ENCODE data around the gene NPHS2.

NPHS2 gene

DNA sequence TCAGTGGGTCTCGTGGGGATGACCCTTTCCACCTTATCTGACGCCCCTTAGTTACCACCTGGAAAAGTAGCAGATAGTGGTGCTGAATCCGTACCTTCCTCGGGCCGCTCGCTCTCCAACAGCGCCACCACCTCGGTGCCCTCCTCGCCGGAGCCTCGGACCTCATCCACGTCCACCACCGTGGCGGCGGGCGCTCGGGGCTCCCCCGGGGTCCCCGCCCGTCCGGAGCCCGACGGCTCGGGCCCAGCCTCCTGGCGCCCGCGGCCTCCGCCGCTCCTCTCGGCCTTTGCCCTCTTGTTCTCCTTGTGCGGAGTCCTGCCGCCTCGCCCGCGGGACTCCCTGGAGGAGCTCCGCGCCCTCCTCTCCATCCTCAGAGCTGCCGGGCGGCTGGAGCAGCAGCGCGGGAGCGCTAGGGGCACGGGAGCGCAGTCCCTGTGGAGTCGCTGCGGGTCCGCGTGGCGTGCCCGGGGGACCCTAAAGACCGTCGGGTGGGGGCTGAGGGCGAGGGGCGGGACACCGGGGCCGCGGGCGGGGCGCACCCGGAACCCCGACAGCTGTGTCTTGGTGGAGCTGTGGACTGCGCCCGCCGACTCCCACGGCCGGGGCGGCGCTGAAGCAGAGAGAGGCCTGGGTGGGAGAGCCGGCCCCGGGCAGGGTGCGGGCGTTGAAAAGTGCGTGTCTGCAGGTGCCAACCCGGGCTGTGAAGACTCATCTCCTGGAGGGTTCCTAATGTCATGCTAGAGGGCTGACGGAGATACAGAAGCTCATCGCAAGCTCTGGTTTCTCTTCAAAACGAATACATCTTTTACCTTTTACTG lies at the start of gene NPHS2:
Gene NPHS2, minus strand, starts transcription at position 452 of the 818 bp plus-strand sequence. Its CDS starts 84 bp downstream, at position 368.
- no peak for DNase-seq (ENCODE audit: low read depth in 2 of 2)

DNA sequence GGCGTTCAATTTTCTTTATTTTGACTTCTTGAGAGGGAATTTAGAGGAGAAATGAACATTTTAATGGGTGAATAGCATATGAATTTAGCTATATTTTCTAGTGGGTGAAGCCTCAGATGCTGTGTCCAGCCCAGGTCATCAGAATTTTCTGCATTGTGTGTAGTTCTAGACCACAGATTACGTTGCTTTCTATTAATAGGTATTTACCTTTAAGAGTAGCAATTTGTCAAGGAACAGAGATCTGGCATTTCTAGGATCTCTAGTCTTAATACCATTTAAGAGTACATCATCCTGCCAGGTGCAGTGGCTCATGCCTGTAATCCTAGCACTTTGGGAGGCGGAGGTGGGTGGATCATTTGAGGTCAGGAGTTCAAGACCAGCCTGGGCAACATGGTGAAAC lies 36.6 kb upstream of the NPHS2 start:
- DNase-seq (ENCODE audit: low read depth in 2 of 2), result no peak

DNA sequence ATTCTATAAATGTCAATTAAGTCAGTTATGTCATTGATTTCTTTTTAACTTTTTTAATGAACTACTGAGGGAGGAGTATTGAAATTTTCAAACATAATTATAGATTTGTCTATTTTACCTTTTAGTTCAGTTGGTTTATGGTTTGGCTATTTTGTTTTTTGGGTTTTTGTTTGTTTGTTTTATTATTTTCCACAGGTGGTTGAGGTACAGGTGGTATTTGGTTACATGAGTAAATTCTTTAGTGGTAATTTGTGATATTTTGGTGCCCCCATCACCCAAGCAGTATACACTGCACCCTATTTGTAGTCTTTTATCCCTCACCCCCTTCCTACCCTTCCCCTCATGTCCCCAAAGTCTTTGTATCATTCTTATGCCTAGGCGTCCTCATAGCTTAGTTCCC lies 25.3 kb upstream of the NPHS2 start:
- DNase-seq (ENCODE audit: low read depth in 2 of 2), result no peak

DNA sequence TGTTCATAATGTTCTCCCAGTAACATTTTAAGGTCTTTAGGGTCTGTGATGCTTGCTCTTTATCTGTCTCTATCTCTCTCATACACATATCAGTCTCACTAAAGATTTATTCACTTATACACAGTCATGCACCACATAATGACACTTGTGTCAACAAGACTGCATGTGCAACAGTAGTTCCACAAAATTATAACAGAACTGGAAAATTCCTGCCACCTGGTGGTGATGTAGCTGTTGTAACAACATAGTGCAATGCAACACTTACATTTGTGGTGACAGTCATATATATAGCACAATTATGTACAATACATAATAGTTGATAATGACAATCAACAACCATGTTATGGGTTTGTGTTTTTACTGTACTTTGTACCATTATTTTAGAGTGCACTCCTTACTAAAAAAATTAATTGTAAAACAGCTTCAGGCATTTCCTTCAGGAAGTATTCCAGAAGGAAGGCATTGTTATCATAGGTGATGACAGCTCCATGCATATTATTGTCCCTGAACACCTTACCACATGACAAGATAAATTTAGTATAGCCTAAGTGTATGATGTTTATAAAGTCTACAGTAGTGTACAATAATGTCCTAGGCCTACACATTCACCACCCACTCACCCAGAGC lies 24.0 kb upstream of the NPHS2 start:
- DNase-seq (ENCODE audit: low read depth in 2 of 2), result no peak

DNA sequence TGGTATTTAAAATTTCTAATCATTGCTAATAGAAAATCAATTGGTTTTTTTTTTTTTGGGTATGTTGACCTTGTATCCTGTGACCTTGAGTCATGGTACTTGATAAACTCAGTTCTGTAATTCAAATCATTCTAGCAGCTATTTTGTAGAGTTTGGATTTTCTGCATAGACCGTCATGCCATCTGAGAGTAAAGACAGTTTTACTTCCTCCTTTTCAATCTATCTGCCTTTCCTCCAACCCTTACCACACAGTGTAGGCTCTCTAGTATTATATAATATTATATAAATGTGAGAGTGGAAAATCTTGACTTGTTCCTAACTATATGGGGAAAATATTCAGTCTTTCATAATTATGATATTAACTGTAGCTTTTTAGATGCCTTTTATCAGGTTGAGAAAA lies 22.9 kb upstream of the NPHS2 start:
- no peak for DNase-seq (ENCODE audit: low read depth in 2 of 2)

DNA sequence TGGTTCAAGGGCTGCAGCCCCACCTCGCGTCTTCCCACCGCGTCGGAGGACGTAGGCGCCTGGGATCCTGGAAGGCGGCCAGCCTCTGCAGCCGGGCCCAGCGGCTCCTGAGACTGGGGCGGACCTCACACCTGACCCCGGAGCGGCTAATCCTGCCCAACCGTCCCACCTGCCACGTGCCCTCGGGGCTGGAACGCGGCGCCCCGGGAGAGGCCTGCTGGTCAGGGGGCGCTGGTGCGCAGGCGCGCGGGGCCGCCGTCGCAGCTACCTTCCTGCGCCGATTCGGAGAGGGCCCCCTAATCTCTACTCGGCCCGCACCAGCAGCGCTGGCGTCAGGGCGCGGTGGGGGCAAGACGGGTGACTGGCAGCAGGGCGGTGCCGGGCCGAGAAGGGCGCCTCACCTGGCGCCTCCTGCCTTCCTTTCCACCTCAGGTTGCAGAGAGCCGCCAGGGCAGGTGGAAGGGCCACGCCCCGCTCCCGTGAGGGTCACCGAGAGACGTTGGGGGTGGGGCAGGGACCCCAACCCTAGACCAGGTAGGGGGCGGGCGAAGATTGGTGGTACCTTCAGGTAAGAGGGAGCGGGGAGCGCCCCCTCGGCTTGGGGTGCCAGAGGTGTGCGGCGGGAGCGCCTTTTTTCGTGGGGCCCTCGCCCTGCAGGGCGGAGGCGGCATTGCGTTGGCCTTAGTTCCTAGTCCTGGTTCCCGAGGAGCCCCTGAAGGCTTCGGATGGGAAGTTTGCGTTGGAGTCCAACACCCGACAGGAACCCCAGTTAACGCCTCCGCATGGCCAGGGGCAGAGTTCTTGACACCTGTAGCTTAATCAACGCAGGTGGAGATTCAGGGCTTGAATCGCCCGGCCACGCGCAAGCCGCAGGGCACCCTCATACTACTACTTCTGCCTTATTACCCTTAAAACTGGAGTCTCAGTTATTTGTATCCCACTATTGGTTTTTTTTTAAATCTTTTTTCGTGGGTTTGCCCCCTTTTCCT lies 16.1 kb upstream of the NPHS2 start, which contains the start of gene TDRD5:
Gene TDRD5, plus strand, starts transcription at position 241 of the 989 bp plus-strand sequence. CDS start 784 bp downstream, outside the sequence.
- no peak for DNase-seq (ENCODE audit: low read depth in 2 of 2)

DNA sequence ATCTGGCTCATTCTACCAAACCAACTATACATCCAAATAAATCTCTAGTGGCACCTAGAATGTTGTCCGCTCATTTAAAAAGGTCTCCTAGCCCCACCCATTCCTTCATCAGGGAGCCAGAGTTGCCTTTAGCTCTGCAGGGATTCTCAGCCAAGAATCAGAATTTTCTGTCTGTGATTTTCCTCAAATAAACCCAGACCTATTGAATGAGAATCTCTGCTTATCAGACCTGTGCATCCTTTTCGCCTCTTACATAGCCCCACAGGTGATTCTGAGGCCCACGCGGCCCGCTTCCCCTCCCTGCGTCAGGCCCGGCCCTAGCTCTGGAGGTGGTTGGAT lies 15.5 kb upstream of the NPHS2 start:
- DNase-seq (ENCODE audit: low read depth in 2 of 2), result no peak

DNA sequence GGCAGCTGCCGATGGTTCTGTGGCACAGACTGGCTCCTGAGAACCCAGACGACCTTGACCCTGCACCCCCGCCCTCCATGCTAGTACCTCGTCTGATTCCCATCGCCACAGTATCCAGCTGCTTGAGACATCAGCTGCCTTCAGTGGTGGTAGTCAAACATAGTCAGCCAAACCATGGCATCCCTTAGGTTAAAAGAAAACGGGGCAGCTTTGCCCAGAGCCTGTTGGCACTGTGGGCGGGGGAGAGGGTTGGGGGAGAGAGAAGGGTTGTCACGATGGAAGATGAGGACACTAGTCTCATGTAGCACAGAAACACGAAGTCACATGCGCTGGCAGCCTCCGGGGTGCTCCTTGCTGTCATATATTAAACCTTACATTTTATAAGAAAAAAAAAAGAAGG lies 14.9 kb upstream of the NPHS2 start:
- DNase-seq (ENCODE audit: low read depth in 2 of 2), result no peak

DNA sequence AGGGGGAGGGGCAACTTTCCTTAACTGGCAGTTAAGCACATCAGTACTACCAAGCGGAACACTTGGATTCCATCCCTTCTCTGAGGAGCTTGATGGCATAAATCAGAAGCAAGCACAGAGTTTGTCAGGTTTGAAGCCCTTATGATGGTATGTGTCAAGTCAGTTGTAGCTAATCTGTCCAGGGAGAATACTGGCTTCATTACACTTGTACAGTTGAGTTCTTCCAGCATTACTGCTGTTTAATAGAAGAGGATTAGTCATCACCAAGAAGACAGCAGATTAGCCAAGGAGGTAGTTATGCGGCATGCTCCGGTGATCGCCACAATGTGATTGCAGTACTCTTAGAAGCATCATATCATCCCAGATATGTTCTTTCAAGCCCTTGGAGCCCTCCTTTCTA lies 13.8 kb upstream of the NPHS2 start:
- DNase-seq (ENCODE audit: low read depth in 2 of 2), result no peak

DNA sequence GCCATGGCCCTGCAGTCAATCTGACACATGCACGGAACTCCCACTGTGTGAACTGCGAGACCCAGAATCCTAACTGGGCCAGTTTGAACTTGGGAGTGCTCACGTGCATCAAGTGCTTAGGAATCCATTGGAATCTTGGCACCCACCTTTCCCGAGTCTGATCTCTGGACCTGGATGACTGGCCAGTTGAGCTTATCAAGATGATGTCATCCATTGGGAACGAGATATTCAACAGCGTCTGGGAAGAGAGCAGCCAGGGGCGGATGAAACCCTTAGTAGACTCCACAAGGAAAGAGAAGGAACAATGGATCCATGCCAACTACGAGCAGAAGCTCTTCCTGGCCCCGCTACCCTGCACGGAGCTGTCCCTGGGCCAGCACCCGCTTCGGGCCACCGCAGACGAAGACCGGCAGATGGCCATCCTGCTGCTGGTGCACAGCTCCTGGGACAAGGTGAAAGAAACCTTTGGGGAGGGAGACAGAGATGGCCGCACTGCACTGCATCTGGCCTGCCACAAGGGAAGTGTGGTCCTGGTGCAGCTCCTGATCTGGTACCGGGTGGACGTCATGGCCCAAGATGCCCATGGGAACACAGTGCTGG lies 12.8 kb upstream of the NPHS2 start:
- no peak for DNase-seq (ENCODE audit: low read depth in 2 of 2)

DNA sequence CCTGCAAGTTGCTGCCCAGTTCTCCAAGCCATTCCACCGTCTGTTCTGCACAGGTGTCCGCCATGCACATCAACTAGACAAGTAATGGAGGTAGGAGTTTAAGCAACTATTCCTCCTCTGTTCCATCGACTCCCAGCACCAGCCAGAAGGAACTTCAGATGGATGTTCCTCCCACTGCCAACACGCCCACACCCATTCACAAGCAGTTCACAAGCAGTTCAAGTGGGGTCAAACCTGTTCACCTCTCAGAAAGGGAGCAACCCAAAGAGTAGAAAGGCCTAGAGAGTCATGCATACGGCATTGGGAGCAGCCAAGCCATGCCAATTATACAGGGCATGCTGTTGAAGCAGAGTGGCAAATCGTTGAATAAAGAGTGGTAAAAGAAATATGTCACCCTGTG lies 11.6 kb upstream of the NPHS2 start:
- no peak for DNase-seq (ENCODE audit: low read depth in 2 of 2)

DNA sequence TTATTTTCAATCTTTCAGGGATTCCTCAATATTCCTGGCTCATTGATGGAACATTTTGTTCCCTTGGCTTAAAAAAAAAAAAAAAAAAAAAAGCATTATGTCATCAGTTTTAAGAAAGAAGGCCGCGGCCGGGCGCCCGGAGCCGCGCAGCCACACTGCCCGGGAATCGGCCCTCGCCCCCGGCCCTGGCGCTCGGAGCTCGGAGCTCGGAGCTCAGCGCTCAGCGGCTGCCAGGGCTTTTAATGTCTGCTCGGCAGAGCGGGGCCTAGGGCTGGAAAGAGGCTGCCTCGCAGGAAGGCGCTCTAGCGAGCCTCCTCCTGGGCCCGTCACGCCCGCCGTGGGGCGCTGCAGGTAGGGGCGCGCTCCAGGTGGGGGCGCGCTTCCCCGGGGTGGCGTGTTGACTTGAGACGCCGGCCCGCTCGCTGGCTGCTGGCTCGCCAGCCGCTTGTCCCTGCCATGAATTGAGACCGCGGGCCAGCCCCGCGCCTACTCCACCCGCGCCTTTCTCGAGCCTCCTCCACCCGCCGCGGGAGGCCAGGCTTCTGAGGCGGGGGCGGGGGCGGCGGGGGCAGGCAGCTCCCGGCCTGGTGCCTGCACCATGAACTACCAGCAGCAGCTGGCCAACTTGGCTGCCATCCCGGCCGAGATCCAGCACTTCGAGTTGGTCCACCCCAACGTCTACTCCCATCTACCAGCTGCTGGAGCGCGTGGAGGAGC lies 10.5 kb upstream of the NPHS2 start:
- DNase-seq (ENCODE audit: low read depth in 2 of 2), result no peak

DNA sequence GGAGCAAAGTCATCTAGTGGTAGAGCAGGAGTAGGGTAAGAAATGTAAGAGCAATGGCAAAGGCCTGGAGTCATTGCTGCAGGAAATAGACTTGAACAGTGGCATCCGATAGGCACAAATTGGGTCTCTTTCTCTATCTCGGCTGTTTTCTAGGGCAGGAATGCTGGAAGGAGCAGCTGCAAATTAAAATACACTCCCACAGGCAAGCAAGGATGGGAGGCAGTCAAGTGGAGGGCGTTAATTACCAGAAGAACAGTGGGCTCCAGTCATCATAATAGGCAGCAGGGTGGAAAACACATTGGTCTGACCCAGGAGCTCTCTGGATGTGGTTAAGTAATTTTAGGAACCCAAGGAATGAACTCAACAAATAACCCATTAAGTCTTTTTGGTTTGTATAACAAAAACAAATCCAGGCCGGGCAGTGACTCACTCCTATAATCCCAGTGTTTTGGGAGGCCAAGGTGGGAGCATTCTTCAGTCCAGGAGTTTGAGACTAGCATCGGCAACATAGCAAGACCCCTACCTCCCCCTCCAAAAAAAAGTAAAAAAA lies 8.1 kb upstream of the NPHS2 start:
- no peak for DNase-seq (ENCODE audit: low read depth in 2 of 2)

DNA sequence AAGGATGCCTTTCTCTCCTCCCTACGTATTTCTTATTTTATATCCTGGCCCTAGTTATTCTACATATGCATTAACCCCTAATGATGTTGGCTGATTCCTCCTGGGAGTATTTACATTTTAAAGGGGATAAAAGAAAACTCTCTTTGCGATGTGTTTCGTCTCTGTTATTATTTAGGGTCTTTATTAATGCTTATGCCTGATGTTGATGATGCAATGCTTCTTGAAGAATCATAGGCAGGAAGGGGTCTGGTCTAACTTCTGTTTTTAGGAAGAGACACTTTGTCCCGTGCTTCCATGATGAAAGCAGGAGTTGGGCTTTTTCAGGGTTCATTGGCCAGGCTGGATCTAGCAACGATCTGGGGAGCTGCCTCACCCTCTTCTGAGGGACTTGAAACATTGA lies 761 bp upstream of the NPHS2 start:
- no peak for DNase-seq (ENCODE audit: low read depth in 2 of 2)

DNA sequence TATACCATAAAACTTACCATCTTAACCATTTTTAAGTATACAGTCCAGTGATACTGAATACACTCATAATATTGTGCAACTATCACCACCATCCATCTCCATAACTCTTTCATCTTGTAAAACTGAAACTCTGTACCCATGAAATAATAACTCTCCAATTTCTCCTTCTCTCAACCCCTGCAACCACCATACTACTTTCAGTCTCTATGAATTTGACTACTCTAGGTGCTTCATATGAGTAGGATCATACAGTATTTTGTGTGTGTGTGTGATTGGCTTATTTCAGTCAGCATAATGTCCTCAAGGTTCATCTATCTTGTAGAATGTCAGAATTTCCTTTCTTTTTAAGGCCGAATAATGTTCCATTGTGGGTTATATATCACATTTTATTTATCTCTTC lies 17.7 kb downstream of the NPHS2 start:
- DNase-seq (ENCODE audit: low read depth in 2 of 2), result no peak

DNA sequence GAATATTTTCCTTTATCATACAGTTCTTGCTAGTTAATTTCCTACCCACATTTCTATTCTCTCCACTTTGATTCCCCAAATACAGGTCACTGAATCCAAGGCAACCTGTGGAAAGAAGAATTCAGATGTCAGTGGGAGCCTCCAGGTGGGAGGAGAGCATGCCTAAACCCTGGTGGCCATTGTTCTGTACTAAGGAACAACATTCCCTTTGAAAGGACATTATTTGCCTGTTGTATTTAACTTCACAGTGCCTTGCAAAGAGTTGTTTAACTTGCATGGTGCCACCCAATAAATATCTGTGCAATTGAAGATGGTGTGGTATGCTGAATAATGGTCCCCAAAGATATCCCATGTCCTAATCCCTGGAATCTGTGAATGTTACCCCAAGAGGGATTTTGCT lies 21.3 kb downstream of the NPHS2 start:
- DNase-seq (ENCODE audit: low read depth in 2 of 2), result no peak

DNA sequence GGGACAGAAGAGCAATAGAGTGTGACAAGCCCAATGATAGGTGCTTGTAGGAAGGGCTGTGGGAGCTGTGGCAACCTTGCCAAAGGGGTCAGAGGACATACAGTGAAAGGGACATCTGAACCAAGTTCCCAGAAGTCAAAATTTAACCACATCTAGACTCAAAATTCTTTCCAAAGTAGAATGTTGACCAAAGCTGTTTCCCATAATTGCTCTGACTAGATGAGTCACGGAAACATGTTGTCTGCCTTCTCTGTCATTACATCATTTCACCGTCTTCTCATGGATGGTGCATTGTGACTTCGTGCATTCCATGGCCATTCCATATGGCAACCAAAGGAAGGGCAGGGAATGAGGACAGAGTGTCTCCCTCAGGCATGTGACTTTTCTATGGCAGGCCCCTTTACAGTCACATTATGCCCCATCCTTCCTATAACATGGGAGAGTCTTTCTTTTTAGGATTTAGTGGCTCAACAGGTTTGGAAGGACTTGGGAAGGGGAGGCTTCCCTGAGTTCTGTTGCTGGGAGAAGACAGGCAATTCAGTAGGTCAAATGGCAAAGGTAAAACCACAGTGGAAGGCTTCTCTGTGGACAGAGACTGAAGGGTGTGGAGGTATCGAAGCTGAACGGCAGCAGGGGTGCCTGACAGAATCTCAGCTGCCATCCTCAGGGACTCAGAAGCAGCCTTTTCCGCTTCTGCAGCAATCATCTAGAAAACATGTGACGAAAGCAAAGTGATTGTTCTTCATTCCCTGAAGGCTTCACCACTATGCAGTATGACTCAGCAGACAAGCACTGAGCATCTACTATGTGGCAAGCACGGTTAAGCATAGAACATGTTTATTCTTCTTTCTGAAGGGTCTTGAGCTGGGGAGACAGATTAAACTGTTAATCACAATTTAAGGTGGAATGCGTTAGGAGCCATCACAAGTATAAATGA lies 24.7 kb downstream of the NPHS2 start:
- DNase-seq (ENCODE audit: low read depth in 2 of 2), result no peak

DNA sequence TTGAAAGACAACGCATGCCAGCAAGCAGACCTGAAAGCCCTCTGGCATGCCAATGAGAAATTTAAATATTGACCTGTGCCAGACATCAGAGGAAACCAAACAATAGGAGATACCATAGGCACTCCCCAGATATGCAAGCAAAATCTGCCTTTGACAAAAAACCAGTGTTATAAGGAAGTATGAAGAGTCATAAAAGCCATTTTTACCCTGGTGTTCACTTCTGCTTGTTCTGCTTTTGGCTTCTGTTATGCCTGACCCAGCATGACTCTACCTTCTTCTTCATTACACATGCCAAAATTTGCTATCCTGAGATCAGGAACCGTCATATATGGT lies 26.4 kb downstream of the NPHS2 start:
- DNase-seq (ENCODE audit: low read depth in 2 of 2), result no peak

DNA sequence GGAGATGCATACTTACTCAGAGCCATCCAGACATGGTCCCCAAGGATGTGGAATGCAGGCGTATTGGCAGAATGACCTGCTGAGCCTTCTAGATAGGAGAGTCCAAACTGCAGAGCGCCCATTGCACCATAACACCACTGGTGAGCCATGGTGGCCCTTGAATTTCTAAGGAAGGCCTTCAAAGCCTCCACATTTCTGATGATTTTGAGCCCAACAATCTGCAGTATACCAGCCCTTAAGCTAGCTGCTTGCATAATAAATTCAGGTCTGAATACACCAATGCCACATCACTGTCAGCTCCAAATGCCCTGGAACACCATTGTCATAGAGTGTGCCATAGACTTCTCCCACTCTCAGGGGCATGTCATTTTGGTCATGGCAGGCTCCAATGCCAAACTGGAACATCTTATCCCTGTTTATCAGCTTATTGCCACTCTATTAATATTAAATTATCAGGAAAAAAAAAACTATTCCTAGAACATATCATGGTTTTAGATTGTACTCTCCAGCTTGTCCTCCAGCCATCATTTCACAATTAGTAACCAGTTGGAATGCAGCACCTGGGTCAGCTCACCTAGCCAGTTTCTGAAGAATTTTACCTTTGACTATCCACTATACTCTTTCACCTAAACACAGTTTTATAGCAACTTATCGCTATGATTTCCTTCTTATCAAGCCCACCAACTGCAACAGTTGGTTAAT lies 26.9 kb downstream of the NPHS2 start:
- no peak for DNase-seq (ENCODE audit: low read depth in 2 of 2)
